HFF-Myc (cell line): ENCODE measurements around the gene UBA1.

Experiments
- DNase-seq: peaks from one replicate; pipeline ENCODE4 v3.0.0-alpha.2; 2011; ENCODE audit warnings: low read depth; ENCODE audit errors: extremely low read depth
- H3K4me3 ChIP-seq: replicated peaks from 2 replicates; pipeline ENCODE4 v1.5.1; 2011; ENCODE audit warnings: low read depth, mild to moderate bottlenecking, control low read depth, low read length
- TF ChIP-seq, protein P1 (sequence below): IDR thresholded peaks from 2 replicates; pipeline ENCODE4 v1.5.1; 2012; ENCODE audit warnings: mild to moderate bottlenecking, low read depth, low read length, control low read depth; ENCODE audit errors: missing control alignments

UBA1 gene

DNA sequence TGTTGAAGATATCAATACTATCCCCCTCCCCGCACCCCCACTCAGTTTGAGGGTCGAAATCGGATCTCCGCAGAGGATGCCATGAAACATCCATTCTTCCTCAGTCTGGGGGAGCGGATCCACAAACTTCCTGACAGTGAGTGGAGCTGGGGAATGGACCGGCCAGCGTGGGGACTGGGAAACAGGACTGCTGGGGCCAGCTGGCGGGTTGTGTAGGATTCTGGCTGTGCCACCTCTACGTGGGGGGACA lies 33.6 kb downstream of the UBA1 start:
- H3K4me3 ChIP-seq: no peak overlapping the region
- TF ChIP-seq, protein P1, sequence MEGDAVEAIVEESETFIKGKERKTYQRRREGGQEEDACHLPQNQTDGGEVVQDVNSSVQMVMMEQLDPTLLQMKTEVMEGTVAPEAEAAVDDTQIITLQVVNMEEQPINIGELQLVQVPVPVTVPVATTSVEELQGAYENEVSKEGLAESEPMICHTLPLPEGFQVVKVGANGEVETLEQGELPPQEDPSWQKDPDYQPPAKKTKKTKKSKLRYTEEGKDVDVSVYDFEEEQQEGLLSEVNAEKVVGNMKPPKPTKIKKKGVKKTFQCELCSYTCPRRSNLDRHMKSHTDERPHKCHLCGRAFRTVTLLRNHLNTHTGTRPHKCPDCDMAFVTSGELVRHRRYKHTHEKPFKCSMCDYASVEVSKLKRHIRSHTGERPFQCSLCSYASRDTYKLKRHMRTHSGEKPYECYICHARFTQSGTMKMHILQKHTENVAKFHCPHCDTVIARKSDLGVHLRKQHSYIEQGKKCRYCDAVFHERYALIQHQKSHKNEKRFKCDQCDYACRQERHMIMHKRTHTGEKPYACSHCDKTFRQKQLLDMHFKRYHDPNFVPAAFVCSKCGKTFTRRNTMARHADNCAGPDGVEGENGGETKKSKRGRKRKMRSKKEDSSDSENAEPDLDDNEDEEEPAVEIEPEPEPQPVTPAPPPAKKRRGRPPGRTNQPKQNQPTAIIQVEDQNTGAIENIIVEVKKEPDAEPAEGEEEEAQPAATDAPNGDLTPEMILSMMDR: no peak

DNA sequence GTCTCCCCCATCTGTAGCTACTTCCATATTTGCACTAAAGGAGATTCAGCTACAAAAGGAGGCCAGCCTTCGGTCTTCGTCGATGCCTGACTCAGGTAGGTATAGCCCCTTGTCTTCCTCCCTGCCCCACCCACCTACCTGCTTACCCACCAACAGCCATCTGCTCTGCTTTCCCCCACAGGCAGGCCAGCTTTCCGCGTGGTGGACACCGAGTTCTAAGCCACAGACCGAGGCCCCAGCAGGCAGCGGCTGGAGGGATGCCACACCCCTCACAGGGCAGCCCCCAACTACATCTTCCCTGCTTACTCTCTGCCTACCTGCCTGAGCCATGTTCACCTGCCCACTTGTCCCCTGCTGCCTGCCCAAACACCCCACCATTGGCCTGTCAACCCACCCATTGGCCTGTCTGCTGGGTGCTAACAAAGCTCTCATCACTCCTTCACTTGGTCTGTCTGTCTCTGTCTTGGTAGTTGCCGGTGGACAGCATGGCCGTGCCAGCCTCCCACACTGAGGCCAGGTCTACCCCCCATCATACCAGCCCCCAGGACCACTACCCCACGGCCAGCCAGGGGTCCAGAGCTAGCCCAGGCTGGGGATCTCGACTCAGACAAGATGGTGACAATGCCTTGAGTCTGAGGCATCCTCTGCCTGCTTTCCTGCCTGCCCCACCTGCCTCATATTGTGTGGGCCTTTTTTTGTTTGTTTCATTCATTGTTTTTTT lies 35.1 kb downstream of the UBA1 start:
- TF ChIP-seq, protein P1: no peak
- no peak overlapping the region for H3K4me3 ChIP-seq
- DNase-seq: no peak

More for the DNA sequence above, 33.6 kb downstream of the UBA1 start:
- no peak for DNase-seq

DNA sequence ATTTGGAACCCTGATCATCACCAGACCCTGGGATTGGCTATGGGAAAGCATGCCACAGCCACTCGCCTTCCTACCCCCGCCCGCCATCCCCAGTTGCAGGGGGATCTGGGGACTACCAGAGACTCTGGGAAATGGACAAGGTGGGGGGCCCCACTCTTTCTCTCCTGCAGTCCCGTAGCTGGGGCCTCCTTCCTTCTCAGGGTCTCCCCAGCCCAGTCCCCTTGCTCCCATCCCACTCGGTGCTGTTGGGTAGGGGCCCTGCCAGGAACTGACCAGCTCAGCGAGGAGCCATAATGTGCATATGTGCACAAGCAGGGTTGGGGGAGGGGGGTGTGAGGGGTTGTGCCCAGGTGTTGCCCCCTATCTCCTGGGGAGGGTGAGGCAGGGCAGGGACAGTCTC lies 35.8 kb downstream of the UBA1 start:
- TF ChIP-seq, protein P1: no peak
- DNase-seq: no peak
- H3K4me3 ChIP-seq: no peak overlapping the region

DNA sequence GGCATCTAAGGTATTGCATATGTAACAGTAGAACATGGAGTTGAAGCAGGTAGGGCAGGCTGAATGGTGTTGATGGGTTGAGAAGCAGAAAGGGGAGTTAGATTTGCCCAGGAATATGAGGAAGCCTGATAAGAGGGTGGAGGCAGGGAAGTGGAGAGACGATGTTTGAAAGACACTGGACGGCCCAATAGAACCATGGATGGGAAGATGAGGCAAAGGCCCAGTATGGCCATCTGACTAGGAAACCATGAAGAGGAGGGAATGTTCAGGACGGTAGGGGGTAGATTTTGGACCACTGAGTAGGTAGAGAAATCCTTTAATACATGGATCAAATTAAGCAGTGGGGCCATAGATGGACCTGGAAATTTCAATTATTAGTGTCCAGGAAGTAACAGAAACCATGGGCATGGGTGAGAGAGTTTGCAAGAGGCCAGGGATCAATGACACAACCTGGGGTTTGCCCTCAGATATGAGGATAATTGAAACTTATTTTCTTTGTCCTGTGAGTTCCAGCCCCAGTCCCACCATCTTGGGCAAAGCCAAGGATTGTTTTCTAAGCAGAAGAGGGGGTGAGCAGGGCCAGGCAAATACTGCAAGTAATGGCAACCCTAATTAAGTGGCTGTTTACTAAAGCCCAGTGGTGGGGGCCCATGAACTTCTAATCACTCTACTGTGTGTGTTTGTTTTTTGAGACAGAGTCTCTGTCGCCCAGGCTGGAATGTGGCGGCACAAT lies 36.7 kb downstream of the UBA1 start:
- TF ChIP-seq, protein P1: no peak
- no peak for DNase-seq
- no peak overlapping the region for H3K4me3 ChIP-seq

DNA sequence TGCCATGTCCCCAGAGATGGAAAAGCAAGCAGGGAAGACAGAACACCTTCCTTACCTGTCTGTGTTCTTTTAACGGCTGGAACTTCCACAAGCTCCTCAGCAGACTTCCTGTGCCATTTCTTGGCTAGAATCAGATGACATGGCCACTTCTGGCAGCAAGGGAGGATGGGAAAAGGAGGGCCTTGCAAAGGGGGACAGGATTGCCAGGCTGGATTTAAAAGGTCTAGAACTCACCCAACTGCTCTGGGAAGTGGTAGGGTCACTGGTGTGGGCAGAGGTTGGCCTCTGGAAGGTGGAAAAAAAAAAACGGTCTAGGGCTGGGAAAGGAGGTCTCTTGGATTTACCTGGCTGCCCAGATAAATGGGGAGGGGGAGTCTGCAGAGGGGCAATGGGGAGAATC lies 37.5 kb downstream of the UBA1 start:
- no peak overlapping the region for H3K4me3 ChIP-seq
- no peak for DNase-seq
- TF ChIP-seq, protein P1: no peak

DNA sequence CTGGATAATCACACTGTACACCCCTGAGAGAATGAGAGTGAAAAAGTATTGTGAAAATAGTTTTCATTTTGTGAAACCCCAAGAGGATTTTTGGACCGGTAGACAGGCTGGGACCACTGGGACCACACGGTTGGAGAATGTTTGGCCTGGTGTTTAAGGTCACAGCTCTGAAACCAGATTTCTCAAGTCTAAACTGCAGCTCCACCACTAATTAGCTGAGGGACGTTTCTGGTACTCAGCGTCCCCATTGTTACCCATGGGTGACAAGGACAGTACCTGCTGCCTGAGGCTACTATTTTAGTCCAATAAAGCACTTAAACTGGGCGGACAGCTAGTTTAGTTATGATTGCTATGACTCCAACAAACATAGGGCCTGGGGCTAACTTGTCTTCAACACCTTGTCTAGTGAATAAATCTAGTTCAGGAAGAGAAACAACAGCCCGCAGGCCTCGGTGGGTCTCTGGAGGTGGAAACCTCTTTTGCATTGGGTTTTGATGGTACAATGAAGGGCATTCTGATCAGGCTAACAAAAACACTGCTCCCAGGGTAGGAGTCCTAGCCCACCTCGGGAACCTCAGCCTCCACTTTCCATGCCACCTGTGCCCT lies 38.7 kb downstream of the UBA1 start:
- H3K4me3 ChIP-seq: peak overlapping the region; percentile 53
- TF ChIP-seq, protein P1: no peak
- no peak for DNase-seq
